Stimulated activated CD4-positive, alpha-beta T cell treated with anti-CD3 and anti-CD28 coated beads, Interleukin-15, amount 100 ng/mL, for 1 hour (primary cell): ENCODE measurements around the gene AMBRA1.

Experiments used
- DNase-seq, 2 donors: peaks; one replicate each; pipeline ENCODE4 v3.0.0-alpha.2; 2020; ENCODE audit warnings: low read depth in 1 of 2, low spot score in 1 of 2

The AMBRA1 gene

GRCh38 chr11:46359953-46360352 is 233.9 kb downstream of the AMBRA1 start:
- no peak for DNase-seq

GRCh38 chr11:46357483-46357936 is 236.3 kb downstream of the AMBRA1 start:
- DNase-seq = no peak

- DNase-seq = no peak
These were observed 236.8 kb downstream of the AMBRA1 start for GRCh38 chr11:46356924-46357482.

- no peak for DNase-seq
These were observed 240.1 kb downstream of the AMBRA1 start for GRCh38 chr11:46353698-46354097.

GRCh38 chr11:46352063-46352841 is 241.6 kb downstream of the AMBRA1 start:
- DNase-seq = peak; percentile 58 to 60

- no peak for DNase-seq
These were observed 242.2 kb downstream of the AMBRA1 start for GRCh38 chr11:46351606-46352005.

GRCh38 chr11:46351148-46351547 is 242.7 kb downstream of the AMBRA1 start:
- no peak for DNase-seq

GRCh38 chr11:46350695-46351094 is 243.1 kb downstream of the AMBRA1 start:
- no peak for DNase-seq

- peak in 1 of 2 donors; percentile 37 for DNase-seq
These were observed 245.0 kb downstream of the AMBRA1 start for GRCh38 chr11:46348566-46349401.

GRCh38 chr11:46347637-46348311 is 246.0 kb downstream of the AMBRA1 start:
- DNase-seq = no peak

GRCh38 chr11:46346886-46347636 is 246.8 kb downstream of the AMBRA1 start, which contains the start of gene DGKZ:
DGKZ (plus strand) TSS chr11:46347463; CDS start chr11:46347660, 197 bp downstream.
- peak; percentile 87 to 89 for DNase-seq
